NCI-H2107 treated with DMSO at 0.1 percent for 48 hours (cell line): ENCODE measurements around the gene PNMA8A.
"Not testable (repeated sequence)": the region's sequence is repeated elsewhere in the genome, so short reads cannot be mapped to it uniquely, and the experiment has no call there.

Source experiments
- DNase-seq: peaks from one replicate; lab custom pipeline; 2025; ENCODE audit not compliant: unreplicated experiment; lab: John Stamatoyannopoulos, UW

Gene PNMA8A

GRCh38 chr19:46469541-46470185, 1.7 kb downstream of the PNMA8A start:
- DNase-seq, result no peak

DNA sequence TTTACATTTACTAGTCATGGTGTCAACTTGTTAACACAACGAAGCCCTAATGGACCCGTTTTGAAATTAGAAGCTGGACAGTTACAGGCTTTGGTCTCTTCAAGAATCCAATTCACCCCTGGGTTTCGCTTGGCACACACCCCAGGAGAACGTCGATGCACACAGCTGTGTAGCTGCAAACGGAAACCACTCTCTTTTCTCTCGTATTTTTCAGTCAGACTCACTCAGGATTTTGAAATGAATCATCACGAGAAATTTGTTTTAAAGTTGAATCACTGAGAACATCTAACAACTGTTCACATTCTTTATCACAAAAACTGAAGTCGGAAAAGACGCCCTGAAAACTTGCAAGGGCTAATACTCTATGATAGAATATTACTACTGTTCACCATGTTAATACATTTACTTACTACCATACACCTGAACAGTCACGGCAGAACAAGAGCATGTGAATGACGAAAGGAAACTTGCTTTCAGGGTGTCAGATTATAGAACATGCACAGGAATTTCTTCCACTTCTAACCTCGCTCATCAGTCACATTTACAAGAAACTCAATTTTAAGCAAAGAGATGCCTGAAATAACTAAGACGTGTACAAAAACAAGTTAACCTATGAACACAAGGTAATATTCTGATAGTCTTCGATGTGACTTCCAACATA, 4.7 kb downstream of the PNMA8A start:
- no peak for DNase-seq

- no peak for DNase-seq
These were observed 7.8 kb downstream of the PNMA8A start for GRCh38 chr19:46463516-46463915.

DNA sequence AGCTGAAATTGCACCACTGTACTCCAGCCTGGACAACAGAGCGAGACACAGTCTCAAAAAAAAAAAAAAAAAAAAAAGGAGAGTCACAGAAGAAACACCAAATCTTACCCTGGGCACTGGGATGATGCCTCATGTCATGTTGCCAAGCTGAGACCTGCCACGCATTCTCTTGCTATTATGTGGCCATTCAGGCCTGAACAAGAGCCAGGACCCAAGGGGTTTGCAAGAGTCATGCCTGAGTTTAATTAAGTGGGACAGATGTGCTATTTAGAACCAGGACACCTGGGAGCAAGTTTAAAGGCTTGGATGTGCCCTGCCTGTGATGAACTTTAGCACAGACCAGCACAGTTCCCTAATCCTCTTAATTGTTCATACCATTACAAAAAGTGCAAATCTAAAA, 9.8 kb downstream of the PNMA8A start:
- no peak for DNase-seq

DNA sequence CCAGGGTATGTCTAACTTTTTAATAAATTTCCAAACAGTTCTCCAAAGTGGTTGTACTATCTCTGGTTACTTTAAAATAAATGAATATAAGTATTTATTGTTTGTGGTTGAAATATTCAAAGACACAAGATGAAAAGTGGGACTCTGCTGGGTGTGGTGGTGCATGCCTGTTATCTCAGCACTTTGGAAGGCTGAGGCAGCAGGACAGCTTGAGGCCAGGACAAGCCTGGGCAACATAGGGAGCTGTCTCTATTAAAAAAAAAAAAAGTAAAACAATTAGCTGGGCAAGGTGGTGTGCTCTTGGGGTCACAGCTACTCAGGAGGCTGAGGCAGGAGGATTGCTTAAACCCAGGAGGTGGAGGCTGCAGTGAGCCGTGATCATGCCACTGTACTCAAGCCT, 10.4 kb downstream of the PNMA8A start:
- no peak for DNase-seq

- DNase-seq, result no peak
These were observed 11.3 kb downstream of the PNMA8A start for GRCh38 chr19:46460055-46460454.

DNA sequence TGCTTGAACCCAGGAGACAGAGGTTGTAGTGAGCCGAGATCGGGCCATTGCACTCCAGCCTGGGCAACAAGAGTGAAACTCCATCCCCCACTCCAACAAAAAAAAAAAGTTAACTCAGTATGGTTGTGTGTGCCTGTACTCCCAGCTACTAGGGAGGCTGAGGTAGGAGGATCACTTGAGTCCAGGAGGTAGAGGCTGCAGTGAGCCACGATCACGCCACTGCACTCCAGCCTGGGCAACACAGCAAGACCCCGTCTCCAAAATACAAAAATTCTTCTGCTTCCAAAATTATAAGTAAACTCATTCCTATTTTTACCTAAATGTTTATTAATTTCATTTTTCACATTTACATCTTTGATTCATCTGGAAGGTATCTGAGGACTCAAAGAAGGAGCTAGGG, 14.4 kb downstream of the PNMA8A start:
- no peak for DNase-seq

GRCh38 chr19:46454244-46454643, 17.1 kb downstream of the PNMA8A start:
- no peak for DNase-seq

DNA sequence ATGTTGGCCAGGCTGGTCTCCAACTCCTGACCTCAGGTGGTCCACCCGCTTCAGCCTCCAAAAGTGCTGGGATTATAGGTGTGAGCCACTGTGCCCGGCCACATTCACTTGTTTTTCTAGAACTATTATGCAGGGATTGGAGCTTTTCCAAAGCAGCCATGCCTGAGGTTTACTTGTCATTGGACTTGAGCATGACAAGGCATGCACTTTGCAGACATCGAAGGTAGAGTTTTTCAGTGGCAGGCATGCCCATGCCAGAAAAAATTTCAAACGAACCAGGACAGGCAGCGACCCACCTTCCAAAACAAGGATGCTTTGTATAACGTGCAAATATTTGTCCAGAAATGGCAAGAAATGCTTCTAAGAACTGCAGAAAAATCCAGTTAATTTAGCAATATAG, 17.7 kb downstream of the PNMA8A start:
- DNase-seq, result no peak

DNA sequence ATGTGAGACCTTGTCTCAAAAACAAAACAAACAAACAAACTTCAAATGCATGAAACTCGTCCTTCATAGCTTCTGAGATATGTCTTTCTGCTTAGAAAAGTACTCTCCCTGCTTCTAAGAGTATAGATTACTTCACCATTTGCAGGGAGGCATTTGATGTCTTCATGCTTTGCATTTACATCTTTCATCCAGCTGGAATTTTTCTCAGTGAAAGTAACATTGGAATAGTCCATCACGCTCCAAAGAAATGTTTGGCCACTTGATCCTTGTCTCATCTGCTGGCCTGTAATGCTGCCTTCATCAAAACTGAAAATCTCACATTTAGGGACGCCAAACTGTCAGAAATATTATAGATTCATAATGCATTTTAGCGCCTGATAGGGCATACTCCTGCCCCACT, 19.2 kb downstream of the PNMA8A start:
- DNase-seq, result no peak

GRCh38 chr19:46451352-46451751, 20.0 kb downstream of the PNMA8A start:
- no peak for DNase-seq

GRCh38 chr19:46450737-46451136, 20.6 kb downstream of the PNMA8A start:
- DNase-seq, result no peak

DNA sequence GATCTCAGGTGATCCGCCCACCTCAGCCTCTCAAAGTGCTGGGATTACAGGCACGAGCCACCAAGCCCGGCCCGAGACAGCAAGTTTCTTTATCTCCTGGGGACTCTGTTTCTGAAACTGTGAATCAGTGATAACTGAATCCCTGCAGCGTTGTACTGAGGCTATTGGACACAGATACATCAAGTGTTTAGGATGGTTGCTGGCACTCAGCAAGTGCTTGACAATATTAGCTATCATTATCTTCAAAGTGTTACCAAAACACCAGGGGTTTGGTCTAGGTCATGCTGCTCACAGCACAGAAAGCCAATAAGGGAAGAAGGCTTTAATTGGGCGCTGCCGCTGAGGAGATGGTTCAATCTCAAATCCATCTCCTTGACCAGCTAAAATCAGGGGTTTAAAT, 22.1 kb downstream of the PNMA8A start:
- DNase-seq, result no peak

GRCh38 chr19:46448601-46449000, 22.8 kb downstream of the PNMA8A start:
- no peak for DNase-seq

GRCh38 chr19:46447824-46448223, 23.5 kb downstream of the PNMA8A start:
- DNase-seq, result no peak

DNA sequence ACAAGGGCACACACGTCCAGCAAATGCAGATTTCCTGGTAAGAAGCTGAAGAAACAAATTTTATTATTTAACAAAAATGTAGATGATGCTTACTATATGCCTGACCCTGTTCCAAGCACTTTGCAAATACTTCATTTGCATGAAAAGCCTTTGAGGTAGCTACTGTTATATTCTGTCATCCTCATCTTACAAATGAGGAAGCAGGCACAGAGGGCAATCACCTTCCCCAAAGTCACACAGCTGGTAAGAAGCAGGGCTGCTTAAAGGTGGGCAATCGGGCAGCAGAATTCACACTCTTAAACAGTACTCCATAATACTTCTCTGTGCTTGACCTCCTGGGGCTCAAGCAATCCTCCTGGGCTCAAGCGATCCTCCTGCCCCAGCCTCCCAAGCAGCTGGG, 24.4 kb downstream of the PNMA8A start:
- no peak for DNase-seq

DNA sequence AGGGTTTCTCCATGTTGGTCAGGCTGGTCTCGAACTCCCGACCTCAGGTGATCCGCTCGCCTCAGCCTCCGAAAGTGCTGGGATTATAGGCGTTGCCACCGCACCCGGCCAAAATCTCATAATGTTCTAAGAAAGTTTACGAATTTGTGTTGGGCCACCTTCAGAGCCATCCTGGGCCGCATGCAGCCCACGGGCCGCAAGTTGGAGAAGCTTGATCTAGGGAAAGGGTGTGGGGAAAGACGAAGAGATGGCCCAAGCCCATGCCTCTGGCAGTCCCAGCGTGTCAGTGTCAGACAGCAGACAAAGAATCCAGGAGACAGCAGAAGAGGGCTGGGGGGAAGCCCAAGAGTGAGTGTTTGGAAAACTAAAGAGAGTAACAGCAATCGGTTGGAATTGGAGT, 25.3 kb downstream of the PNMA8A start:
- no peak for DNase-seq

DNA sequence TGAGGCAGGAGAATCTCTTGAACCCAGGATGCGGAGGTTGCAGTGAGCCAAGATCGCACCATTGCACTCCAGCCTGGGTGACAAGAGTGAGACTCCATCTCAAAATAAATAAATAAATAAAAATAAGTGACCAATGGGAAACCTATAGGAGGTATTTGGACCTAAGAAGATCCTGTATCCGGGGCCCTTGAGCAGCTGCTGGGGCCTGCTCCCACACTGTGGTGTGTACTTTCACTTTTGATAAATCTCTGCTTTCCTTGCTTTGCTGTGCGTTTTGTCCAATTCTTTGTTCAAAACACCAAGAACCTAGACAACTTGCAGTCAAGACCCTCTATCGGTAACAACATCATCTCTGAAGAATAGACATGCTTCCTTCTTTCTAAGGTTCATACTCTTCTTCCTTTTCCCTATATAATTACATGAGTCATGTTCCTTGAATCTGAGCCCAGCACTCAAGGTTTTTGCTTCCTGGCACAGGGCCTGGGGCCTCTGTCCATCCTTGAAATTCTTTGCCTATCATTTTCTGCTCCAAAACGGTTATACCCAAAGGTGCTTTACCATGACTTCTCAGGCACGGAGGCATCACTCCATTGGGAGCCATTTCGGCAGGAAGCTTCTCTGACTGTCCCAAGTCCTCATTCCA, 28.4 kb downstream of the PNMA8A start:
- DNase-seq, result no peak

DNA sequence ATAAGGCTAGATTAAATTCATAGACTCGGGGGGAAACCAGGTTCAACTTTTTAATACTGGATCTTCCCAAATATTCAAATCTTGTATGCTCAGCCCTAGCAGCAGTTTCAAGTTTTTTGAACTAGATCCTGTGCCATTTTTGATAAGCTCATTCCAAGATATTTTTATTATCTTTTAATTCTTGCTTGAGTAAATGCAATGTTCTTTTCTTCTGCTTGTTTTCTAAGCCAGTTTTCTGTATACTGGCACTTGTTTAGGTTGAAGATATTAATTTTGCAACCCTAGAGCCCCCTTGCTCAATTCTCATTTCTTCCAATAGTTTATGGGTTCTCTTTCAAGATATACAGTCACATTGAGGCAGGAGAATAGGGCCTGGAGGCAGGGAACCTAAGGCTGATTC, 29.5 kb downstream of the PNMA8A start:
- DNase-seq, result no peak

DNA sequence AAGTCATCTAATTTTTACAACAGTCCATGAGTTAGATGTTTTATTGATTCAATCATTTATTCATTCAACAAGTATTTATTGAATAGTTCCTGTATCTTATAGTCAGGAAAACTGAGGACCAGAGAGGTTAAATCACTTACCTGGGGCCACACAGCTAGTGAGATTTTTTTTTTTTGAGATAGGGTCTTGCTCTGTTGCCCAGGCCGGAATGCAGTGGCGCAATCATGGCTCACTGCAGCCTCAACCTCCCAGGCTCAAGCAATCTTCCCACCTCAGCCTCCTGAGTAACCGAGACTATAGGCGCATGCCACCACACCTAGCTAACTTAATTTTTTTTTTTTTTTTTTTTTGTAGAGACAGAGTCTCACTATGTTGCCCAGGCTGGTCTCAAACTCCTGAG, 35.7 kb downstream of the PNMA8A start:
- not testable (repeated sequence) for DNase-seq

DNA sequence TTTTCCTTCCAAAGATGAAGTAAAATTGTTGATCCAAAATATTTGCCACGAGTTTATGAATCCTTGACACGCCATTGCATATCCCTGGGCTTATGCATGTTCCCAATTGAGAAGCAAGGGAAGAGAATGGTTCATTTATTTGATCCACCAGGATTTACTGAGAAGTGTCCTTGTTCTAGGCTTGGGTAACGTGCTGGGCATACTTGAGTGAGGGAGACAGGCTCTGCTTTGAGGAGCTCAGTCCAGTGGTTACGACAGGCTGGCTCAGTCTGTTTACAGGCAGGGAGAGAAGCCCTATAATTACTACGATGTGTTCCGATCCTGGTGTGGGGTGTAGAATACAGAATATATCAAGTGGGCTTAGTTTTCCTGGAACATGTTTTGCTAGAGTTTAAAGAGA, 36.4 kb downstream of the PNMA8A start:
- DNase-seq, result no peak

DNA sequence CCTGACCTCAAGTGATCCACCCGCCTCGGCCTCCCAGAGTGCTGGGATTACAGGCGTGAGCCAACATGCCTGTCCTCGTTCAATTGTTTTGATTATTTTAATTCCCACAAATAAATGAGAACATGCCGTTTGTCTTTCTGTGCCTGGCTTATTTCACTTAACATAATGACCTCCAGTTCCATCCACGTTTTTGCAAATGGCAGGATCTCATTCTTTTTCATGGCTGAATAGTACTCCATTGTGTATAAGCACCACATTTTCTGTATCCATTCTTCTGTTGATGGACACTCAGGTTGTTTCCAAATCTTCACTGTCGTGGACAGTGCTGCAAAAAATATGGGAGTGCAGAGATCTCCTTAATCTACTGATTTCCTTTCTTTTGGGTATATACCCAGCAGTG, 37.9 kb downstream of the PNMA8A start:
- DNase-seq, result not testable (repeated sequence)

GRCh38 chr19:46431824-46432223, 39.5 kb downstream of the PNMA8A start:
- DNase-seq, result no peak
